NCI-H2107 (cell line): ENCODE measurements around the gene CXCL12.

Experiments used
- DNase-seq: peaks from one replicate; lab custom pipeline; 2025; lab: John Stamatoyannopoulos, UW

Gene CXCL12

DNA sequence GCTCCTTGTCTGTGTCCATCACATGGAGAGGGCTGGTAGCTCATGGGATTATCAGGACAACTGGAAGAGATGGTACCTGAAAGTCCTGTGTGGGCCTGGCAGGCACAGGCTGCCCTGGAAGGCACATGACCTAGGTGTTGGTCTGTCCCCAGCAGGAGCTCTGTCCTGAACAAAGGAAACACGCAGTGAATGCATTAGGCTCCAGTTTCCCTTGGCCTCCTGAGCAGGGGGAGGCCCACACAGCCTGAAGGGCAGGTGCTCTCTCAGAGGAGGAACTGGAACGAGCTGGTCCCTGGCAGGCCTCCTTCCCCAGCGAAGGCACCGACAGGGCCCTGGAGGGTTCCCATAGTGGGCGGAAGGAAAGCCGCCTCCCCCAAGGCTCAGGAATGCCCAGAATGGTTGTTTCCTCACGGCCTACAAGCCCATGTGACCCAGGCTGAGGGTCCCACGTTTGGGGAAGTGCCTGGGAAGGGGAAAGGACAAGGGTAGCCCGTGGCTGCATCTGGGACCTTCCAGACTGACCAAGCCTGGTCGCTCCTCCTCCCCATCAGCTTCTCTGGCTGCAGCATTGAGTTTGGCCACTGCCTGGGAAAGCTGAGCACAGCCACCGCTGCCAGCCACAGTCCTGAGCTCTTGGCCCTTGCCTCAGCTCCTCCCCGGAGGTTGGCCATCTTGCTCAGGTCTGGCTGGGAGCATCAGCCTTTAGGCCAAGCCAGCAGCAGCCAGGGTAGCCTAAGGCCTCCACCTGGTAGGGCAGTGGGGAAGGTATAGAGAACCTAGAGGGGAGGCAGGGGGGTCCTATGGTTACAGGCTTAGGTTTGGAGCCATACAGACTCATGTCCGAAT lies 21.8 kb downstream of the CXCL12 start:
- DNase-seq: no peak

DNA sequence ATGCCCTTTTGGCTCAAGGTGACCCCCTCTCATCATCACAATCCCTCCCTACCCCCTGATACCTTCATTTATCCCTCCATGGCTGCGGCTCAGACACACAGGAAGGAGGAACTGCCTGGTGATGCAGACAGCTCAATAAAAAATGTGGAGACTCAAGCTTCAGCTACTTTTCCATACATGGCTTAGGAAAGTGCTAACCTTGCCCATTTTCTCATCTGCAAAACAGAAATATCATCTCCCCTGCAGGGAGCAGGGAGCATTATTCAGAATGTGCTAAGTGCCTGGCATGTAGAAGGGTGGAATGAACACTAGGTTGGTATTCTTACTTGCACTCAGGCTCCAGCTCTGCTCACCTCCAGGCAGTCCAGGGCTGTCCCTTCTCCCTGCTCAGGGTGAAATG lies 23.8 kb downstream of the CXCL12 start:
- no peak for DNase-seq

DNA sequence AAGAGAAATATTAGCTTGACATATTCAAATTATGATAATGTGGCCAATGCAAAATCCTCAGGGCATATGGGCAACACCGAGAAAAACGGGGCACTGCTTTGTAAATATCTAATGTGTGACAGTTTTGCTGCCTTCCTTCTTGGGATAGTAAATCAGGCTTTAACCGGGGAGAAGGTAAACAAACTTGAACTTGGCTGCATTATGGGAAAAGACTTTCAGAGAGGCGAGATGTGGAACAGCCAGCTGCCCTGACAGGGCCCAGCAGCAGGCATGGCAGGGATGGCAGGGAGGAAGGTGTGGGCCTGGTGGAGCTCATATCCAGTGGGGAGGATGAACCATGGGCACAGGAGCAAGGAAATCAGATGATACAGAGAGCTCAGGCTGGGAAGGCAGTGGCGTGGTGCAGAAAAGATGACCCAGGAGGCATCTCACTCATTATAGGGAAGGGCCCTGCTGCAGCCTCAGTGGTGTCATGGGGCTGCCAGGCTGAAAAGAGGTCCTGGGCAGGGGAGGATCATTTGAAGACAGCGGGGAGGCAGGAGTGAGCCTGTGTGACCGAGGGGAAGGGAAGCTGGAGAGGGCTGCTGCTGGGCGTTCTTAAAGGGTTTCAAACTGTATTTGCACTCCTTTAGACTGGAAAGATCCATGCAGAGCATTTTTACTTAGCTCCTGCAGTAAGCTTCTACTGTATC lies 26.7 kb downstream of the CXCL12 start:
- no peak for DNase-seq

DNA sequence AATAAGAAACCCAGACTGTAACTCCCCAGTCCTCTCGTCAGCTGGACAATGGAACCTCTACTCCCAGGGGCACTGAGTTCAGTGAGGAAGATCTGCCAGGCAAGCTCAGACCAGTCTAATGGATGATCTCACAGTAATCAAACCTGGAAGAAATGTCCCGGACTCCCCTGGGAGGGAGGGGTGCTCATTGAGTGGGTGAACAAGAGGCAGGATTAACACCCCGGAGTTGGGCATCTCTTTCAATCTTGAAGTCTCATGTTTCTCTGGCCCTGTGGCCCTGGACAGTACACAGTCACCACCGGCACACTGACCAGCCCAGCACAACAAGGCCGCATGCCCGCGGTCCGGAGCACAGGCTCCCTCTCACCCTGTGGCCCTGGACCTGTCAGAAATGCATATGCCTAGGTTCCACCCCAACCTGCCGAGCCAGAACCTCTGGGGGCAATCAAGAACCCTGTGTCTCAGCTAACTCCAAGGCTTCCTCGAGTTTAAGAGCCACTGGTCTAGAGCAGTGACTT lies 27.8 kb downstream of the CXCL12 start:
- DNase-seq: no peak

DNA sequence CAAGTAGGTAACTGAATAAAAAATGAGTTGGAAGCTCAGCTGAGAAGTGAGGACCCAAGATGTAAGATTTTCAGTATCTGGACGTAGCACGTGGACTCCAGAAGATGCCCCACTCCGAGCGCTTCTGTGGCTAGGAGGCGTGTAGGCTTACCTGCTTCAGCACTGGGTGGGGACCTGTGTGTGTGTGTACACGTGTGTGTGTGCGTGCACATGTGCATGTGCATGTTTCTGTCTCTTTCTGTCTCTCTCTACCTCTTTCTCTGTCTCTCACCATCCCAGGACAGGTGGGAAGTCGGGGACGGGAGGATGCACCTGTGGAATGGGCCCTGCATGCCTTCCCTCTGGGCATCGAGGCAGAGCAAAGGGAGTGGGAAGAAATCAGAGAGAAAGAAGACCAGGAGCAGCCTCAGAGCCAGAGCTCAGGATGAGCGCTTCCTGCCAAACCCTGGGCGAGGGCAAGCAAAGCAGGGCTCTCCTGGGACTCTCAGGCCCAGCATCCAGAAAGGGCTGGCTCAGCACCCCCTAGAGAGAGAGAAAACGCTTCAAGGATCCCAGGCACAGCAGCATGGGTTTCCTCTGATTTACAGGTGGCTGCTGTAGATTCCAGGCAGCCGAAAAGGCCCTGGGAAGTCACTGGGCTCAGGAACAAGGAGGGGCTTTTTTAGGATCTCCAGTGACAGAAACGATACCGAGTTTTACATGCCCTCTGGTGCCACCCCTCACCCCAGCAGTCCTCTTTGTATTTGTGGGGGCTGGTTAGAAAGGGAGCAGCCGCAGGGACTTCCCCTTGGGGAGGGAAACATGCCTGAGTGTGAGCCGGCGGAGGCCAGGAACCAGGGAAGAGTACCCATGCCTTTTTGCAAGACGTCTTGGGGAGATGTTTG lies 28.5 kb downstream of the CXCL12 start:
- DNase-seq: no peak

DNA sequence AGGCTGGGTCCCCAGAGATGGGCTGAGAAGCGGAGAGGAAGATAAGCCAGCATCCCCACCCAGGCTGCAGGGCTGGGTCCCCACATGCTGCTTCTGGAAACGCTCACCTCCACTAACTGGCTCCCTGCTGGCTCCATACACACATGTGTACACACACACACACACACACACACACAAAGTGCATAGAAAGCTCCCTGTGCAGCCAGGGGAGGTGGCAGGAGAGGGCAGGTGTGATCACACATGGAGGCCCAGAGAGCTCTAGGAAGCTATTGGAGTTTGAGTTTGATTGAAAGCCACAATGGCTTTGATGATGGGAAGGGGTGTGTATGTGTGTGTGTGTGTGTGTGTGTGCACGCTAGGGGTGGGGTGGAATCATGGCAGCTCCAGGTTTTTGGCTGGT lies 29.3 kb downstream of the CXCL12 start:
- DNase-seq: no peak

DNA sequence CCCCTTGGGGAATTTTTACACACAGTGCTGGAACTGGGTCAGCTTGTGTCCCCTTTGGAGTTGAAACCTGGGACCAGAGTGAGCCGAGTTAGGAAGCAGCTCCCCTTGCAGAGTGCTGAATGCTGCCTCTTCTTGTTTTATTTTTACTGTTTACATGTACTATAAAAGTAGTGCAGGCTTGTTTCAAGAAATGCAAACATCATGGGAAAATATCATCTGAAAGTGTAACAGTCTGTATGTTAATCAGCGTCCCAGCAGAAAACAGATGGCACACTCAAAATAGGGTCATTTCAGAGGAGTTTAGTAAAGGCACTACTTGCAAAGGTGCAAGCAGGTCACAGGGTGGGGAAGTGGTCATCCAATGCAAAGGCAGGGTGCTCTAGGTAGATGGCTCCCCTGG lies 30.1 kb downstream of the CXCL12 start:
- DNase-seq: no peak

DNA sequence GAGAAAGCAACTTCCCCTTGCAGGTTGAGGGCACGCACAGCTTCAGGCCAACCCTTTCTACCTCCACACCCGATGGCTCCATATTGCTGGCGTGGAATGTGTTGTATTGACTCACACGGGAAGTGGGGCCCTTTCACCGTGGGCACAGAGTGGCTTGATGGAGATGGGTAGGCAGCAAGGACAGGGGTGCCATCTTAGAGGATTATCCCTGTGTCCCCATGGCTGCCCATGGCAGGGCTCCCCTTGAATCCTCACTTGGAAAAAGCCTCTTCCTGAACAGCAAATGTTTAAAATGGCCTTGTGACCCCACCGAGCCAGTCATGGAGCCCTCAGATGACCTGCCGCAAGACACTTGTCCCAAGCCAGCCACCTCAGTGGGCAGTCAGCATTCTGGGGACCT lies 31.2 kb downstream of the CXCL12 start:
- no peak for DNase-seq

DNA sequence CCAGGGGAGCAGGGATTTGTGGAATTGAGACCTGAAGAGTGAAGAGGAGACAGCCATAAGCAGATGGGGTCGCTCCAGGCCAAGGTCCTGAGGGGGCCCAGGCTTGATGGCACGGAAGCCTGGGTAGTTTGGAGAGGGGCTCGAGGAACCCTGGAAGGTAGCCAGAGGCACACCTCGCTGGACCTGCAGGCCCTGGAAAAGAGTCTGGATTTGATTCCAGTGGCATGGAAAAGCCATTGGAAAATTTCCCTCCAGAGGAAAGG lies 31.8 kb downstream of the CXCL12 start:
- DNase-seq: no peak

DNA sequence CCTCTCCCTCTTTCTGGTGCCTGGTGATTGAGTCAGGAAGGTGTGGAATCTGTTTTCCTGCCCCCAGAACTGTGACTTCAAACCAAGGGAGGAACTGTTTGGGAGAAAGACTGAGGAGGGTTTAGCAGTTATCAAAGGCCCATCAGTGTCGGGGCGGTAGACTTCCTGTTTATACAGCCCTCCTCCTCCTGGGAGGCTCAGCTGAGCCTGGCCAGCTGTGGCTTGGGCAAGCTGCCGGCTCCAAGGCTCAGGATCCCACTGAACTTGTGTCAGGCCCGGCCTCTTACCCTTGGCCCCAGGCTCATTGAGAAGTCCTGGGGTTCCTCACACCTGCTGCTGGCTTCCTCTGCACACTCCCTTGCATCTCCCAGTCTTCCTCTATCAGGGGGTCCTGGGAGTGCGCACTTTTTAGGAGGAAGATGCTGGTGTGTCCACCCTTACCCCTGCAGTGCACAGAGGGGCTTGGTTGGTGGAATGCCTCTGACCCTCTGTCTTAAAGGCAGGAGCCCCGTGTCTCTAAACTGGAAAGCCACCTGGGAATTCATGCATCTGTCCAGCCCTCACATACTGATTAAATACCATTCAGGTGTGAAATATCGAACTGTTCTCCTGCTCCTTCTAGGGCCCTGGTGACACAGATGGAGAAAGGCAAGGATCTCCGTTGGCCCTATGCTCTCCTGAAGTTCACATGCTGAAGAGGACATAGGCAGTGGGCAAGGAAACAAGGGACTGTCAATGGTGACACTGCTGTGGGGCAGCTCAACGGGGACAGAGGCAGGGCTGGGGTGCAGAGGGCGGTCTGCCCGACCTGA lies 32.4 kb downstream of the CXCL12 start:
- no peak for DNase-seq

DNA sequence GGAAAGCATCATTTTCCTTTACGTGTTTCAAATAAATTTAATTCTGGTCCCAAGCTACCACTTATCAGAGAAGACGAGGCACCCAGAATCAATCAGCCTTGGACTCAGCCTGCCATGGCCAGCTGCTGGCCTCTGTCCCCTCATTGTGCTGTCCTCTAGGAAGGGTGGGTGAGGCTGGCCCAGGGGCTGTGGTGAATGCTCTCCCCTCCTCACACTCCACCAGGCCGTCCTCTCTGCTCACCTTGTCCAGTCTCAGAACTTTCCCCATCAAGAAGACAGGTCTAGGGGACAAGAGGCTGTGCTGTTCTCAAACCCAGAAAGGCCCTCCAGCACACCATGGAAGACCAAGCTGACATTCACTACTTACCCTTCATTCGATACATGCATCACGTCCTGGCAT lies 36.4 kb downstream of the CXCL12 start:
- no peak for DNase-seq

DNA sequence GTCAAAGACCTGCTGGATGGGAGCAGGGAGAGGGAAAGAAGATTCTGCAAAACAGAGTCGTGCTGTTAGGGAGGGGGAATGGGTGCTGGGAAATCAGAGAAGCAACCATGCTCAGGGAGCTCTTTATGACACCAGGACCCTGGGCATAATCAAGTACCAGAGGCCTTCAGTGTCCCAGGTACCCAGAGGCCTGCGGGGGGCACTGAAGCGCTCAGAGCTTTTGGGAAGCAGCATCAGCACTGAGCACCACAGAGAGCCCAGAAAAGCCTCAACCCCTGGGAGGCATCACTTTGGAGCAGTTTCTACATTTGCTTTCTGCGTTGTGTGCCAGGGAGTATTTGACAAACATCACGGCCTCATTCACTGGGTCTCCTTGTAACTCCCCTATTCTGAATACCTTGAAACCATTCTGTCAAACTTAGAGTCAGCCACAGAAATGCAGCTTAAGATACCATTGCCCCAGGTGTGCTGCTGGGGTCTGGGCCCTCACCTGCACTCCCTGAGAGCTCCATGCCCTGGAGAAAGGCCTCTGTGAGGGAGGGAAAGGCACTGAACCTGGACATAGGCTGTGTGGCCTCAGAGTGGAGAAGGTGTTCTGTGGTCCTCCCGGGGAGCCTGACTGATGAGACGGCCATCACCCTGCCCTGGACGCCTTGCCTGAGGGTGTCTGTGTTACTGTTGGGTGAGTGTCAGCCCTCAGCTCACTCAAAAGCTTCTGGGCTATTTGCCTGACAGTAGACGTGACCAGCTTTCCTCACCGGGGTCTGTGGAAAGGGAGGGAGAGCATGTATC lies 37.1 kb downstream of the CXCL12 start:
- DNase-seq: no peak

DNA sequence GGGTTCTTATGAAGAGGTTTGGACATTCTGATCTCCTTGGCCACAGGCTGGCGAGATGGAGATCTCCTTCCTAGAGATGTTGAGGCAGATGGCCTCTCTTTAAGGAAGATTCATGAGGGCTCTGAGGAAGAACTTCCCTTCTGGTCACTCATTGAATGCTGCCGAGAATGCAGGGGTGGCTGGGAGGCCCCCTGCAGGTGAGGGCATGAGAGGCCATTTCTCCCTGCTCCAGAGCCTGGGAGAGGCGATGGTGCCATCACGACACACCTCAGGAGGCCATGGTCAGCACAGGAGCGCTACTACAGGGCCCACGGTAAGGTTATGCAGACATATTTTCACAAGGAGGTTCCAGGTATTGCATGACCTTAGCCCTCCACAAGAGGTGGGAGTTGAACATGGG lies 40.2 kb downstream of the CXCL12 start:
- DNase-seq: no peak

DNA sequence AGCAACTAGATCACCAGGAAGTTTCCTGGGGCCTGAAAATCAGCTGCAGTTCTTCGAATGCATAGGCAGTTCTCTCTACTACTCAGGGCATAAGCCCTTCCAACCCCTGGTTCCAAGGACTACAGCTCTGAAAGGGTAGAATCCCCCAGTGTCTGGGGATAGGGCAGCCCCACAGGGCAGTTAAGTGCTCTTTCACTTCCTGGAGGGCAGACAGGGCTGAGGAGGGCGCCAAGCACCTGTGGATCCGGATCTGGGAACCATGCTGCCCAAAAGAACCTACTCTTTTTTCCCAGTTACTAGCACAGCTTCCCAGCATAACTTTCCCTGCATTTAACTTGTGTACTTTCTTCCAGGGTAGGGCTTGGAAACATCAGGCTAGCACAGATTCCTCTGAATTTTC lies 41.1 kb downstream of the CXCL12 start:
- DNase-seq: no peak

DNA sequence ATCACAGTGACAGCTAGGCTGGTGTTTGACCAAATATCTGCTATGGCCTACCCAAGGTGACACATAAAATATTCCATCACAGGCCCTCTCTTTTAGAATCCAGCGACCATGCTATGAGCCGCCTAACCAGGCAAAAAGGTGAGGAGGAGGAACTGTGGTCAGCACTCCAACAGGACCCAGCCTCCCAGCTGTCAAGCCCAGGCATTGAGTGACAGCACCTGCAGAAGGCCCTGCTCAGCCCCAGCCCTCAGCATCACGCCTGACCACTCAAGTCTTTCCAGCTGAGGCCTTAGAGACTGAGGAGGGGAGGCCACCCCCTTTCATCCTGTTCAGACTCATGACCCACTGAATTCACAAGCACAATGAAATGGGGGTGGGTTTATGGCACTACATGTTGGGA lies 43.0 kb downstream of the CXCL12 start:
- DNase-seq: no peak

DNA sequence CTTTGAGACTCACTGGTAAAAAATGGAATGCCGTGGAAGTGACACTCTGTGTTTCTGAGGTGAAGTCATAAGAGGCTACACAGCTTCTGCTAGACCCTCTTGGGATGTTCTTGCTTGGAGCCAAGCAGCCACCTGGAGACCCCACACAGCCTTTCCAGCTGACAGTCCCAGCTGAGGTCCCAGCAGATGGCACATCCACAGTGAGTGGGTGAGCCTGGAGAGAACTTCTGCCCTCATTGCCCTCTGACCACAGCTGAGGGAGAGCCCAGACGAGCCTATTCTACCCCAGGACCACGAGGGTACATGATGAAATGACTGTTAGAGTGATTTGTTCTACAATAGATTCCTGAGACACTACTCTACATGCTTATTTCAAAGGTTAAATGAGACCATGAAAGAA lies 44.3 kb downstream of the CXCL12 start:
- DNase-seq: no peak

DNA sequence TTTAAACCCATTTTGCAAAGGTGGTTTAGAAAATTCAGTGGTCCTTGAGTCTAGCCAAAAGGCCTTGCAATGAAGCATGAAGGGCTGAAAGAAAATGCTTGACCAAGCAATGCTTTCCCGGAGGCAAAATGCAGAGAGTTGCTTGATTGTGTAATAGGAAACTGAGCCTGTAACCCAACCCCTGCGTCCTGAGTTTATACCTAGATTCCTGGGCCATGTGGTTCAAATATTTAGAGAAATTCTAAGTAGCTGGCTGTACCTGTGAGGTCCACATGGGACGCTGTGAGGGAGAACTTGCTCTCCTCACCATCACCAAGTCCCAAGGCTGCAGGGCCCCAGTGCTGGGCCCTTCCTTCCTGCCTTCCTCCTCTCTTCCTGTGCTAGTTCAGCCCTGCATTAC lies 45.7 kb downstream of the CXCL12 start:
- no peak for DNase-seq

DNA sequence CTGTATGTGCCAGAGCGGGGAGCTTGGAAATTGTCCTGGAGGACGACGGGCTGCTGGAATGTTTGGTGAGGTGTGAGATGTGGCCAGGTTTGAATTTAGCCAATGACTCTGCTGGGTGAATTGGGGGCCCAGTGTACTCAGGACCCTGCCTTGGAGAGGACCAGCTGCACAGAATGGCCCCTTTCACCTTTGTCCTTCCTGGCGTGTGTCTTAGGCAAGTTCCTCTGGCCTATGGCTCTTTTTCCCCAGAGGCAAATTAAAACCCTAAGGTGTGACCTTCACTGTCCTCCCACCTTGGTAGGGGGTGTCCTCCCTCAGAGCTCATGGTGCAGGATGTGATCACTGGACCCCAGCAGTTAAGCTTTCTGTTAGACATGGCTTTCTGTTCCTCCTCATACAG lies 47.8 kb downstream of the CXCL12 start:
- no peak for DNase-seq

DNA sequence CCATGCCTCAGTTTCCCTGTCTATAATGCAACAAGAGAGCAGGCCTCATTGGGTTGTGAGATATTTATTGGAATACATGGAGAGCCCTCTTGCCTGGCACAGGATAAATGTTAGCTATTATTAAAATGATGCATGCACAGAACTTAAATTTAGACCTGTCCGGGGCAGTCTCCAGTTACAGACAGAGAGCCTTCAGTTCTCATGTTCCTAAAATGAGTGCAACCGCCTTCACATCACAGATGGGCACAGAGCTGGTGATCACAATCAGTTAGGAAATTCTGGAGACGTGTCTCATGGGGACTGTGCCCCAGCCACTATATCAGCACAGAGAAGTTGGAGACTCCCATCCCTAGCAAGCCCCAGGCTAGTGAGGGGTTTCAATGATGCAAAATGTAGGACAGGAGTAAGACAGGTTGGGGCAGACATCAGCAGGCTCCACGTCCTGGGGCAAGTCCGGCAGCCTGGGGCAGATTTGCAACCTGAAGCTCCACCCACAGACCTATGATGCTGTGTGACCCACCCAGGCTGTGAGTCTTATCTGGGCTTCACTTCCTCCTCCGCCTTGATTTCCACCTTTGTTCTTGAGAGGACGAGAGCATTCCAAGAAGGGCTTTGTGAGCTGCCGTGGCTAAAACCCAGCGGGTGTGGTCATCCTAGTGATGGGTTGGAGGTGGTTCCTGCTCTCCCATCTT lies 49.4 kb downstream of the CXCL12 start:
- no peak for DNase-seq

DNA sequence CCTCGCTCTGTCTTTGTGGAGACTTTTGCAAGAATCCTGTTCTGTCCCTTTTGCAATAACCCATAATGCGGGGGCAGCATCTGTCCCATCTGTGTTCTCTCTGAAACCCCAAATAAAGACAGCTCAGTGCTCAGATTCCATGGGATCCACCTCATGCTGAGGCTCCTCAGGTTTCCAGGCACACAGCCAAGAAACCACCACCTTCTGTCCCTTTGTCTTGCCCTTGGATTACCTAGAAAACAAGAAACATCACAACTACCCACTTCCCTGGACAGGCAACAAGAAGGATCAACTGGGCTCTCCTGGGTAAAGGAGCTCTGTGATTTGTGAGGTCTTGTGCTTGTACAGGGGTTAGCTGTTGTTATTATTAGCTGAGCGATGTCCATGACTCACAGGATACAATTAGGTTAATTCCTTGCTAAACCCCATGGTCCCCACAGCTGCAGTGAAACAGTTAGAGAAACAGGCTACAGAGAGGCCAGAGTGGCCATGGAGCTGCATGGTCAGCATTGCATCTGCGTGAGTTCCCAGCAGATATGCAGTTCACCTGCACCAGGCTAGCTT lies 50.2 kb downstream of the CXCL12 start:
- no peak for DNase-seq
